Uterus (tissue), 2 donors: ENCODE measurements around the gene NDE1.

Source experiments
- CTCF ChIP-seq, 4 experiments: fragments of 200-600 bp in 2 of 4; fragments of 450-650 bp in 2 of 4; sonication (generic) in 2 of 4; IDR thresholded peaks; one replicate each; pipeline ENCODE4 v1.5.1; 2016 to 2019; ENCODE audit warnings: antibody characterized with exemption in 4 of 4, mild to moderate bottlenecking in 2 of 4, moderate library complexity in 1 of 4
- POLR2A ChIP-seq, 2 donors: fragments of 450-650 bp; IDR thresholded peaks; one replicate each; pipeline ENCODE4 v1.6.1; 2016; ENCODE audit warnings: antibody characterized with exemption in 2 of 2, mild to moderate bottlenecking in 1 of 2, moderate library complexity in 1 of 2

GRCh38 chr16:15621889-15622288, 28.2 kb upstream of the NDE1 start:
- TF ChIP-seq POLR2A (IDR thresholded peaks at IDR 0.05) = no peak
- TF ChIP-seq CTCF (IDR thresholded peaks at IDR 0.05) = no peak
